Astrocyte (in vitro differentiated cells and primary cell): Measurements from ENCODE around the gene KCNC1. TPM values are rescaled to one million over a fixed set of nuclear protein-coding genes. Genes with fewer than 3 reads are reported as not detected.

Source experiments
- DNase-seq: peaks from one replicate; pipeline ENCODE4 v3.0.0-alpha.2; 2010; ENCODE audit warnings: low read depth
- FAIRE-seq: peaks from 2 replicates; lab custom pipeline; 2011; peaks lifted over from hg19 to GRCh38; lab: Jason Lieb, UNC
- H2AFZ ChIP-seq: 2 replicates; pipeline ENCODE4 v1.6.0; 2012; ENCODE audit warnings: low read depth, low read length, inconsistent platforms
- H3K27ac ChIP-seq: 2 replicates; pipeline ENCODE4 v1.5.1; 2011; ENCODE audit warnings: low read depth, low read length, inconsistent platforms
- H3K27me3 ChIP-seq: 2 replicates; pipeline ENCODE4 v1.6.0; 2011; ENCODE audit warnings: low read length, inconsistent platforms; ENCODE audit not compliant: insufficient read depth
- H3K36me3 ChIP-seq: 2 replicates; pipeline ENCODE4 v1.5.1; 2011; ENCODE audit warnings: low read length, inconsistent platforms; ENCODE audit not compliant: insufficient read depth
- H3K4me1 ChIP-seq: 2 replicates; pipeline ENCODE4 v1.5.1; 2011; ENCODE audit warnings: low read length, inconsistent platforms; ENCODE audit not compliant: insufficient read depth
- H3K4me2 ChIP-seq: 2 replicates; pipeline ENCODE4 v1.6.0; 2012; ENCODE audit warnings: low read length, inconsistent platforms
- H3K4me3 ChIP-seq: 2 replicates; pipeline ENCODE4 v1.5.1; 2011; ENCODE audit warnings: low read depth, mild to moderate bottlenecking, low read length, inconsistent platforms; ENCODE audit not compliant: insufficient read depth
- H3K79me2 ChIP-seq: 2 replicates; pipeline ENCODE4 v1.6.0; 2012; ENCODE audit warnings: mild to moderate bottlenecking, low read length, inconsistent platforms; ENCODE audit not compliant: insufficient read depth
- H3K9ac ChIP-seq: 2 replicates; pipeline ENCODE4 v1.6.0; 2012; ENCODE audit warnings: mild to moderate bottlenecking, low read length, inconsistent platforms
- H3K9me3 ChIP-seq: 2 replicates; pipeline ENCODE4 v1.5.1; 2012; ENCODE audit warnings: low read depth, mild to moderate bottlenecking, low read length, inconsistent platforms; ENCODE audit not compliant: insufficient read depth
- H4K20me1 ChIP-seq: 2 replicates; pipeline ENCODE4 v1.6.0; 2012; ENCODE audit warnings: low read length, inconsistent platforms; ENCODE audit not compliant: insufficient read depth
- H3K27ac Mint-ChIP-seq: one replicate; pipeline ENCODE4 v1.8.0; 2021; ENCODE audit warnings: mild to moderate bottlenecking, mixed read lengths; ENCODE audit not compliant: unreplicated experiment
- H3K27me3 Mint-ChIP-seq: one replicate; pipeline ENCODE4 v1.8.0; 2021; ENCODE audit warnings: low read depth, mixed read lengths; ENCODE audit not compliant: unreplicated experiment
- H3K36me3 Mint-ChIP-seq: one replicate; pipeline ENCODE4 v1.8.0; 2021; ENCODE audit warnings: low read depth, mixed read lengths; ENCODE audit not compliant: unreplicated experiment
- H3K4me1 Mint-ChIP-seq: one replicate; pipeline ENCODE4 v1.8.0; 2021; ENCODE audit warnings: low read depth, mixed read lengths; ENCODE audit not compliant: unreplicated experiment
- H3K4me3 Mint-ChIP-seq: one replicate; pipeline ENCODE4 v1.8.0; 2021; ENCODE audit warnings: mild to moderate bottlenecking, moderate library complexity, mixed read lengths; ENCODE audit not compliant: unreplicated experiment
- H3K9me3 Mint-ChIP-seq: one replicate; pipeline ENCODE4 v1.8.0; 2021; ENCODE audit warnings: mild to moderate bottlenecking, mixed read lengths; ENCODE audit not compliant: unreplicated experiment
- EZH2 ChIP-seq: IDR thresholded peaks from 2 replicates; pipeline ENCODE4 v1.6.1; 2012; ENCODE audit warnings: mild to moderate bottlenecking, low read length, inconsistent platforms; ENCODE audit not compliant: insufficient read depth
- total RNA-seq: library from RNA; stranded (reverse); gene quantifications from 2 replicates; pipeline ENCODE4 v1.2.1, GENCODE V29; 2021
- TF ChIP-seq, protein P1 (sequence below): IDR thresholded peaks from 2 replicates; pipeline ENCODE4 v1.5.1; 2011; ENCODE audit warnings: low read depth, mild to moderate bottlenecking, inconsistent platforms, low read length, moderate library complexity; ENCODE audit not compliant: insufficient read depth

Gene KCNC1
- total RNA-seq, 1 donor from 2014 or later: 0.05 TPM

DNA sequence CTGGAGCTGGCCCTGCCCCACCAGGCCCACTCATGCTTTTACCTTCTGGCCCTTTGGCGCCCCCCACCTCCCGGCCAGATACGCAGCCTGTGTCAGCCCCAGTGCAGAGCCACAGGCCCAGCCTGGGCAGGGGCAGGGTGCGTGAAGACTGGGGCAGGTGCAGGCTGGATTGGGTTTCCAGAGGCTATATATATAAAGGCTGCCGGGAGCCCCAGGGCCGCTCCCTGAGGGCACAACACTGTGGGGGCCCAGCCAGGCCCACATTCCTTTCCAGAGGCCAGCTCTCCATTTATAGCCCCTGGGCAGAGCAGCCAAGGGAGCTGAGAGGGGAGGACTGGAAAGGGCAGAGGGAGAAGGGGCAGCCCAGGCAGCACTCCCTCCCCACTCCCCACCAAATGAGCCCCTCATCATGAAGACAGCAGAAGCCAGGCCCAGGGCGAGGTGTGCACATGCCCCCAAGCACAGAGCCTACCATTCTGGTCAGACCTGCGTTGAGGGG lies 20.2 kb upstream of the KCNC1 start:
- H3K4me2 ChIP-seq: no peak overlapping the region
- no peak for TF ChIP-seq EZH2
- TF ChIP-seq, protein P1, sequence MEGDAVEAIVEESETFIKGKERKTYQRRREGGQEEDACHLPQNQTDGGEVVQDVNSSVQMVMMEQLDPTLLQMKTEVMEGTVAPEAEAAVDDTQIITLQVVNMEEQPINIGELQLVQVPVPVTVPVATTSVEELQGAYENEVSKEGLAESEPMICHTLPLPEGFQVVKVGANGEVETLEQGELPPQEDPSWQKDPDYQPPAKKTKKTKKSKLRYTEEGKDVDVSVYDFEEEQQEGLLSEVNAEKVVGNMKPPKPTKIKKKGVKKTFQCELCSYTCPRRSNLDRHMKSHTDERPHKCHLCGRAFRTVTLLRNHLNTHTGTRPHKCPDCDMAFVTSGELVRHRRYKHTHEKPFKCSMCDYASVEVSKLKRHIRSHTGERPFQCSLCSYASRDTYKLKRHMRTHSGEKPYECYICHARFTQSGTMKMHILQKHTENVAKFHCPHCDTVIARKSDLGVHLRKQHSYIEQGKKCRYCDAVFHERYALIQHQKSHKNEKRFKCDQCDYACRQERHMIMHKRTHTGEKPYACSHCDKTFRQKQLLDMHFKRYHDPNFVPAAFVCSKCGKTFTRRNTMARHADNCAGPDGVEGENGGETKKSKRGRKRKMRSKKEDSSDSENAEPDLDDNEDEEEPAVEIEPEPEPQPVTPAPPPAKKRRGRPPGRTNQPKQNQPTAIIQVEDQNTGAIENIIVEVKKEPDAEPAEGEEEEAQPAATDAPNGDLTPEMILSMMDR: no peak
- H3K27me3 ChIP-seq: peaks cover 50% of the 10 kb centered on the region
- no peak overlapping the region for H2AFZ ChIP-seq
- H3K79me2 ChIP-seq: no peaks in the 10 kb centered on the region
- H3K27me3 Mint-ChIP-seq: peaks cover 21% of the 10 kb centered on the region
- H3K27ac Mint-ChIP-seq: no peak overlapping the region
- DNase-seq: no peak
- no peak for FAIRE-seq
- H3K4me3 ChIP-seq: no peak overlapping the region
- H3K4me1 Mint-ChIP-seq: no peaks in the 10 kb centered on the region
- H3K9me3 Mint-ChIP-seq: peaks cover 2% of the 10 kb centered on the region
- no peak overlapping the region for H3K4me3 Mint-ChIP-seq
- no peaks in the 10 kb centered on the region for H3K36me3 Mint-ChIP-seq
- no peak overlapping the region for H3K9ac ChIP-seq
- no peaks in the 10 kb centered on the region for H3K9me3 ChIP-seq
- no peak overlapping the region for H3K27ac ChIP-seq
- no peaks in the 10 kb centered on the region for H3K4me1 ChIP-seq
- H3K36me3 ChIP-seq: no peaks in the 10 kb centered on the region
- H4K20me1 ChIP-seq: no peaks in the 10 kb centered on the region

DNA sequence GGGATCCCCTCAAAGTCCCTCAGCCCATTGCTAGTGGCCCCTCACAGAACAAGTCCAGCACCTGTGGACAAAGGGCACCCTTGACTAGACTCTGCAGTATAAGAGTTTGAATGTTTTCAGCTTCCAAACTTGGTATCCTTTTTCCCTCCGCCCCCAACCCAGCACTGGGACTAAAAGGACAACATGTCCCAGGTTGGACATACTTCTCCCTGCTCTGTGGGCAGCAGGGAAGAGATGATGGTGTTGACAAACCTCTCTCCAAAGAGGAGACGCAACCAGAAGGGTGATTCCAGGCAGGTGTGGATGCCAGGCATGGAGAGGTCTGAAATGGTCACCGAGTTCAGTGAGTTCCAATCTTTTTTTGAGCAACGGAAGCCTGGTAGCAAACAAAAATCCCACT lies 19.7 kb upstream of the KCNC1 start:
- H3K9me3 Mint-ChIP-seq: peaks cover 2% of the 10 kb centered on the region
- no peak overlapping the region for H3K27ac Mint-ChIP-seq
- DNase-seq (no peak), FAIRE-seq (no peak)
- Histone ChIP-seq H3K27me3 (peaks cover 53% of the 10 kb centered on the region), H2AFZ (no peak overlapping the region), H3K79me2 (no peaks in the 10 kb centered on the region), H4K20me1 (no peaks in the 10 kb centered on the region), H3K36me3 (no peaks in the 10 kb centered on the region), H3K4me3 (no peak overlapping the region), H3K4me1 (no peaks in the 10 kb centered on the region), H3K9ac (no peak overlapping the region), H3K27ac (no peak overlapping the region), H3K4me2 (no peak overlapping the region), H3K9me3 (no peaks in the 10 kb centered on the region)
- no peak overlapping the region for H3K4me3 Mint-ChIP-seq
- TF ChIP-seq, protein P1: no peak
- no peak for TF ChIP-seq EZH2
- H3K36me3 Mint-ChIP-seq: no peaks in the 10 kb centered on the region
- H3K27me3 Mint-ChIP-seq: peaks cover 21% of the 10 kb centered on the region
- no peaks in the 10 kb centered on the region for H3K4me1 Mint-ChIP-seq

DNA sequence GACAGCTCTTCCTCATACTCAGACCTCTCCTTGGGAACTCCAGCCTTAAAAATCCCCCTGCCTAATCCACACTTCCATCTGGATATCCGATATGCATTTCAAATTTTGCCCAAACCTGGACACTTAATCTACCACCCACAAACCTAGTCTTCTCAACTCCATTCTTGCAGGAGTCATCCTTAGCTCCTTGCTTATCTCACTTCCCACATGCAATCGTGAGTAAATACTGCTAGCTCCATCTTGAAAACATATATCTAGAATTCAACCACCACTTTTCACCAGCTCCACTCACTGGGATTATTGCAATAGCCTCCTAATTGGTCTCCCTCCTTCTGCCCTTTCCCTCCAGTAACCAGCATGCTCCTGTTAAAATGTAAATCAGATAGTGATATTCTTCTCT lies 17.8 kb upstream of the KCNC1 start:
- TF ChIP-seq, protein P1: no peak
- no peak for TF ChIP-seq EZH2
- no peaks in the 10 kb centered on the region for H3K36me3 ChIP-seq
- H3K9ac ChIP-seq: no peak overlapping the region
- H3K9me3 ChIP-seq: no peaks in the 10 kb centered on the region
- Mint-ChIP-seq H3K36me3 (no peaks in the 10 kb centered on the region), H3K27ac (no peak overlapping the region), H3K9me3 (peaks cover 2% of the 10 kb centered on the region), H3K4me3 (no peak overlapping the region), H3K4me1 (no peaks in the 10 kb centered on the region), H3K27me3 (peaks cover 32% of the 10 kb centered on the region)
- no peak overlapping the region for H3K4me2 ChIP-seq
- DNase-seq (no peak), FAIRE-seq (no peak)
- H3K79me2 ChIP-seq: no peaks in the 10 kb centered on the region
- H4K20me1 ChIP-seq: no peaks in the 10 kb centered on the region
- no peak overlapping the region for H3K27ac ChIP-seq
- peaks cover 63% of the 10 kb centered on the region for H3K27me3 ChIP-seq
- H2AFZ ChIP-seq: no peak overlapping the region
- no peak overlapping the region for H3K4me3 ChIP-seq
- no peaks in the 10 kb centered on the region for H3K4me1 ChIP-seq
